Upper lobe of right lung (tissue), 1 donor: ENCODE measurements around the gene EYS. TPM values are rescaled to one million over a fixed set of nuclear protein-coding genes. Genes with fewer than 3 reads are reported as not detected.

ENCODE experiments used
- ATAC-seq: fragments of 200-7000 bp; cut with Tn5 transposase; one replicate; pipeline ENCODE4 v1.9.1; 2020; ENCODE audit warnings: mild to moderate bottlenecking, moderate library complexity
- DNase-seq: peaks from one replicate; pipeline ENCODE4 v3.0.0-alpha.2; 2020
- H3K27ac ChIP-seq: fragments of 200-600 bp; one replicate; pipeline ENCODE4 v1.8.0; 2022
- H3K27me3 ChIP-seq: fragments of 200-600 bp; one replicate; pipeline ENCODE4 v1.8.0; 2022; ENCODE audit warnings: mild to moderate bottlenecking
- H3K36me3 ChIP-seq: fragments of 200-600 bp; one replicate; pipeline ENCODE4 v1.8.0; 2022
- H3K4me1 ChIP-seq: fragments of 200-600 bp; one replicate; pipeline ENCODE4 v1.8.0; 2022
- H3K4me3 ChIP-seq: fragments of 200-600 bp; one replicate; pipeline ENCODE4 v1.8.0; 2022; ENCODE audit warnings: mild to moderate bottlenecking
- H3K9me3 ChIP-seq: fragments of 200-600 bp; one replicate; pipeline ENCODE4 v1.8.0; 2022
- intact Hi-C: fragments of 100-400 bp; cut with DNase I; formaldehyde crosslinking; loops from one replicate; pipeline ENCODE4 v1.11.0; 2022
- total RNA-seq: library from RNA; stranded (reverse); fragmentation: NEBNext Ultra II Directional; extraction: Animal tissue kit (Norgen Biotek cat#: 25700); gene quantifications from one replicate; pipeline ENCODE4 v1.2.1, GENCODE V29; 2021
- TF ChIP-seq, protein P1 (sequence below): fragments of 200-600 bp; IDR thresholded peaks from one replicate; pipeline ENCODE4 v1.8.0; 2022; ENCODE audit warnings: antibody characterized with exemption
- donor health status: DM: no; HTN: yes; CAD: no; lungs with severe emphysema.

EYS gene
- total RNA-seq, 1 donor from 2014 or later = not detected

DNA sequence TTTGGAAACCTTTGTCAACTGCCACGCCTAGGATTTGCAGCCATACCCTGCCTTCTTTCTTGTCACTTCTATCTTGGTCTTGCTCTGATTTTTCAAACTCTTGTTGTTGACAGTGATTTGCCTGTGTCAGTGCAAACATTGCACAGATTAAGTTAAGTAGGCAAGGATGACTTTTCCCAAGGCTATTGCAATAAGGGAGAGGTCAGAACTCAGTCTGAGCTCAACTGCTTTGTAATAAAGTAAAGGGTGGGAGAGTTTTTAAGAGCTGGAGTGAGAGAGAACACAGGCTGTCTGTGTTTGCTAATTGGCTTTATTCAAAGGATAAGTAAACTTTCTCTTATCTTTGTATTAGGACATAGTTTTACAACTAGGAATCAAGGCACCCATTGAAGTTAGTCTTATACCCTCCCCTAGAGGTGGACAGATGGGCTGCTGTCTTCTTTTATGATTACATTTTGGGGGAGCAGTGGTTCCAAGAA, 1622.8 kb downstream of the EYS start:
- Histone ChIP-seq H3K4me1 (no peaks in the 10 kb centered on the region), H3K27ac (no peak overlapping the region), H3K27me3 (no peaks in the 10 kb centered on the region), H3K4me3 (no peak overlapping the region), H3K36me3 (no peaks in the 10 kb centered on the region), H3K9me3 (no peaks in the 10 kb centered on the region)
- ATAC-seq (no peak), DNase-seq (no peak)
- intact Hi-C loops = no loop called here
- TF ChIP-seq, protein P1, sequence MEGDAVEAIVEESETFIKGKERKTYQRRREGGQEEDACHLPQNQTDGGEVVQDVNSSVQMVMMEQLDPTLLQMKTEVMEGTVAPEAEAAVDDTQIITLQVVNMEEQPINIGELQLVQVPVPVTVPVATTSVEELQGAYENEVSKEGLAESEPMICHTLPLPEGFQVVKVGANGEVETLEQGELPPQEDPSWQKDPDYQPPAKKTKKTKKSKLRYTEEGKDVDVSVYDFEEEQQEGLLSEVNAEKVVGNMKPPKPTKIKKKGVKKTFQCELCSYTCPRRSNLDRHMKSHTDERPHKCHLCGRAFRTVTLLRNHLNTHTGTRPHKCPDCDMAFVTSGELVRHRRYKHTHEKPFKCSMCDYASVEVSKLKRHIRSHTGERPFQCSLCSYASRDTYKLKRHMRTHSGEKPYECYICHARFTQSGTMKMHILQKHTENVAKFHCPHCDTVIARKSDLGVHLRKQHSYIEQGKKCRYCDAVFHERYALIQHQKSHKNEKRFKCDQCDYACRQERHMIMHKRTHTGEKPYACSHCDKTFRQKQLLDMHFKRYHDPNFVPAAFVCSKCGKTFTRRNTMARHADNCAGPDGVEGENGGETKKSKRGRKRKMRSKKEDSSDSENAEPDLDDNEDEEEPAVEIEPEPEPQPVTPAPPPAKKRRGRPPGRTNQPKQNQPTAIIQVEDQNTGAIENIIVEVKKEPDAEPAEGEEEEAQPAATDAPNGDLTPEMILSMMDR = no peak

DNA sequence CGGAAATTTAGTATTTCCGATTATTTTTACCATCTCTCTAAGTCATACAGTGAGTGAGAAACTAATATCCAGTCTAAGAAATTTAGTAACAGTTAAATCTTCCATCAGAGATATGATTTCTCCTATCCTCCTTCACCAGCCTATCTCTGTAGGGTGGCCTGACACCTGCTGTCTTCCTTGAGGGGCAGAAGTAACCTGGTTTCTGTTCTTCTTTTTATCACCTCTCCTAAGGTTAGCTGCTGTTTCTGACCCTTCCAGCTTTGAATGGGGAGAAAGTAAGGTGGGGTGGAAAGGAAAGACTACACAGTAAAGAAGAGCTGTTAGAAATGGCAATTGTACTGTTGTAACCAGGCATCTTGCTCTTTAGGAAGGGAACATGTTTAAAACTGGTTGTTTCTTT, 1623.8 kb downstream of the EYS start:
- Histone ChIP-seq H3K4me1 (no peaks in the 10 kb centered on the region), H3K27ac (no peak overlapping the region), H3K4me3 (no peak overlapping the region), H3K9me3 (no peaks in the 10 kb centered on the region), H3K27me3 (no peaks in the 10 kb centered on the region), H3K36me3 (no peaks in the 10 kb centered on the region)
- TF ChIP-seq, protein P1 = no peak
- DNase-seq (no peak), ATAC-seq (no peak)
- intact Hi-C loops = no loop called here

DNA sequence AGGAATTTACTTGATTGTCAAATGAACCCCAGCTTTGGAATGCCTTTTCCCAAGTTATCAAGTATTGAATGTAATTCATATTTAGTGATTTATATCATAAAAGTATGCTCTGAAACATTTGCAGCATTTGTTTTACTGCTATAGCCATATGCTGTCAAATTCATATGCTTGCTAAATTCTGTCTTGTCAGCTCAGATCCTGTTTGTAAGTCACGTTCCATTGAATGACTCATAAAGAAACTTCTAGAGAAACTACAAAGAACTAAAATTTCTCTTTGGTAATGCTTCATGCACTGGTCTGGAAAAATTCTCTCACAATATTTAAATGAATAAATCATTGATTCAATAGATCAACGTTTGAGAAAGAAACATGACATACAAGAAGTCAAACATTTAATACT, 1625.6 kb downstream of the EYS start:
- H3K9me3 ChIP-seq = no peaks in the 10 kb centered on the region
- TF ChIP-seq, protein P1 = no peak
- no peak overlapping the region for H3K4me3 ChIP-seq
- H3K27me3 ChIP-seq = no peaks in the 10 kb centered on the region
- ATAC-seq (no peak), DNase-seq (no peak)
- no peaks in the 10 kb centered on the region for H3K36me3 ChIP-seq
- no peak overlapping the region for H3K27ac ChIP-seq
- intact Hi-C loops = no loop called here
- H3K4me1 ChIP-seq = no peaks in the 10 kb centered on the region

DNA sequence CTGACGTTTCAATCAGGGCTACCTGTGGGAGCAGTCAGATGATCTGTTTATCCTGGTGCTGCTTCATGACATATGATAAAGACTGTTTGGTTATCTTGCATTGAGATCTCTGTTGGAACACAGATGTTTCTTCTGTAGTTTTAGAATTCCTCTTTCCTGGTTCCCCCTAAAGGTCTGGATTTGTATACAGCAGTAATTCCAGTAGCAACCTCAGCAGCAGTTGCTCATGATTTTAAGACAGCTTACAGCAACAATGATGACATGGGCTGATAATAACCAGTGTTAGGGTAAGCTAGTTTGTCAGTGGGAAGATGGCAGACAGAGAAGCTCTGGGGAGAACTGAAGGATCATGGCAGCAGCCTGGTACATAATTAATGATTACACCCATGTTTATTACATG, 1632.0 kb downstream of the EYS start:
- DNase-seq (no peak), ATAC-seq (no peak)
- H3K4me1 ChIP-seq = no peaks in the 10 kb centered on the region
- H3K27me3 ChIP-seq = no peaks in the 10 kb centered on the region
- H3K9me3 ChIP-seq = no peaks in the 10 kb centered on the region
- intact Hi-C loops = no loop called here
- no peak overlapping the region for H3K4me3 ChIP-seq
- no peak overlapping the region for H3K27ac ChIP-seq
- H3K36me3 ChIP-seq = no peaks in the 10 kb centered on the region
- TF ChIP-seq, protein P1 = no peak

DNA sequence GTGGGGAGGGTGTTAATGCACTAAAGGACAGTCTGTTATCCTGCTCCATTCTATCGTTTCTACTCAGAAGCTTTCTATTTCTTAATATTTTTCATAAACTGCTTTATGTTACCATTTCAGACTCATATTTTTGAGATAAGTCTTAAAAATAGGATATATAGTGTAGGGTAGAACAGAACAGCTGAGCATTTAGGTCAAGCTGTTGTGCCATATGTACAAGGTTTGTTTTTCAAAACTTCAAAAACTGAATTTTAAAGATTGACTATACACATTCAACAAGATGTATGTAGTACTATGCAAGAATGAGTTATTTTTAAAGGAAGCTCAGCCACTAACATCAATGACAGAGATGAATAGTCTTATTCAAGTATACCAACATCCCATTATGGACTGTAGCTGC, 1634.3 kb downstream of the EYS start:
- no peaks in the 10 kb centered on the region for H3K27me3 ChIP-seq
- no peaks in the 10 kb centered on the region for H3K9me3 ChIP-seq
- DNase-seq (no peak), ATAC-seq (no peak)
- H3K36me3 ChIP-seq = no peaks in the 10 kb centered on the region
- no peak overlapping the region for H3K27ac ChIP-seq
- TF ChIP-seq, protein P1 = no peak
- no peaks in the 10 kb centered on the region for H3K4me1 ChIP-seq
- H3K4me3 ChIP-seq = no peak overlapping the region
- intact Hi-C loops = no loop called here

DNA sequence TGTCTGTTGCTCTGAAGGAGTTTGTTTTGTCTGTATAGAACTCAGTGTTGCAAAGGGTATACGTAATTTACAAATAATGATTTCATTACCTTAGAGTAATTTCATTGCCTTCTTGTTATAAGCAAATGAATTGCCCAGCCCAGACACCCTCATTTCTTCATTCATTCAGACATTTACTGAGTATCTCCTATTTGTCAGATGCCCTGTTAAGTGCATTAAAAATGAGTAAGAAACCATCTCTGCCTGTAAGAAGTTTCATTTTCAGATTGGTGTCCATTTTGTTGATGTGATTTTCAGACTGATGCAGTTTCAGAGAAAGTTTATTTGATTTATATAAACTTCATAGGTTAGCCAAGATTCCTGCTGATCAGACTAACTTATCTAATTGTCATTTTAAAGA, 1642.1 kb downstream of the EYS start:
- no peaks in the 10 kb centered on the region for H3K9me3 ChIP-seq
- intact Hi-C loops = no loop called here
- no peaks in the 10 kb centered on the region for H3K4me1 ChIP-seq
- no peaks in the 10 kb centered on the region for H3K36me3 ChIP-seq
- ATAC-seq (no peak), DNase-seq (no peak)
- no peaks in the 10 kb centered on the region for H3K27me3 ChIP-seq
- TF ChIP-seq, protein P1 = no peak
- no peak overlapping the region for H3K27ac ChIP-seq
- H3K4me3 ChIP-seq = no peak overlapping the region
